ENCODE data around the gene HAND1.

Gene HAND1

DNA sequence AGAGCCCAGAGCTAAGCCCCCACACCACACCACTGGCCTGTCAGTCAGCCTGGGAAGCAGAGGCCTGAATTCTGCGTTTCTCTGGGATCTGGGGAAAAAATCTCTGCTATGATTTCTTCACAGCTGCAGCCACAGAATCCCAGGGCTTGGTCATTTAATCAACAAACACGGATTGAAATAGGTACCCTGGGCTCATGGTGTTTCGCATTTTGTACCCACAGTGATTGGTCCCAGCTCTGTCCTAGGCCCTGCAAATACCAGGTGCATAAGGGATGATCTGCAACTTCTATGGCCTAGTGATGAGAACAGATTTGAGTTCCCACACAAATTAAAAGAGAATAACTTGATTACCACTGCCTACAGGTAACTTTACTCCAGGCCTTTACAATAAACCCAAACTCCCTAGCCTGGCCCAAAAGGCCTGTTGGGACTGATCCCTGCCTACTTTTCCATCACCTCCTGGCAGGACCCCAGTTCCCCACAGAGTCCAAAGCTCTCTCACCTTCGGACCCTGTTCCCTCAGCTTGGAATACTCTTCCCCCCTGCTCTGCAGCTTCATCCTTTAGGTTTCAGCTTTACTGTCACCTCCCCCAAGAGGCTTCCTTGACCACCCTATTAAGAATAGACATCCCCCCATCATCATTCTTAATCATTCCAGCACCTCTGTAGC is 46.9 kb downstream of the HAND1 start:
- no peak overlapping the region for H3K4me3 ChIP-seq
- DNase-seq (ENCODE audit: low spot score) = no peak
- no peak overlapping the region for H3K27ac ChIP-seq
- TF ChIP-seq CTCF (IDR thresholded peaks at IDR 0.05) = no peak

DNA sequence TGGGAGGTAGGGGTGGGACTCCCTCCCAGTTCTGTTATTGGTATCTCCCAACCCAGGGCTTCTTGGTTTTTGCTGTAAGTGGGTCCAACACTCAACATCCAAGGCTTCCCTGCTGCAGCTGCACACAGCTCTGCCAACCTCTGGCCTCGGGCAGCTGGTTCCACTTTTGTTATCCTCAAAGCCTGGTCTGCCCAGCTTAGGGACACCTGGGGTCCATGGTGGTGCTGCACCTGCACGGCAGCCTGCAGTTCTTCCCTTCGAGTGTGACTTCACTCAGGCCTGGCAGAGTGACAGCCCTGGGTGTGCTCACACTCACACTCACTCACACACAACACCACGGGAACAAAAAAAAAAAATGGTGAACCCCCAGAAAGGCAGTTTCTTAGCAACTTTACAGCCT is 47.6 kb downstream of the HAND1 start:
- no peak for TF ChIP-seq CTCF (IDR thresholded peaks at IDR 0.05)
- H3K27ac ChIP-seq = no peak overlapping the region
- no peak for DNase-seq (ENCODE audit: low spot score)
- H3K4me3 ChIP-seq = no peak overlapping the region

GRCh38 chr5:154429341-154429740 is 48.7 kb downstream of the HAND1 start:
- no peak for DNase-seq (ENCODE audit: low spot score)
- Histone ChIP-seq H3K4me3 (no peak overlapping the region), H3K27ac (no peak overlapping the region)
- no peak for TF ChIP-seq CTCF (IDR thresholded peaks at IDR 0.05)

- no peak for TF ChIP-seq CTCF (IDR thresholded peaks at IDR 0.05)
- Histone ChIP-seq H3K4me3 (no peak overlapping the region), H3K27ac (no peak overlapping the region)
- DNase-seq (ENCODE audit: low spot score) = no peak
Observed at GRCh38 chr5:154428208-154428607, 49.8 kb downstream of the HAND1 start.

Data from coronary artery (tissue), 2 donors.